Kidney glomerular epithelial cell (primary cell): Measurements from ENCODE around the gene FOXK1.

Experiments used
- DNase-seq: peaks from one replicate; lab custom pipeline; 2025; lab: John Stamatoyannopoulos, UW

Gene FOXK1

GRCh38 chr7:4819560-4820404 is 137.7 kb downstream of the FOXK1 start:
- DNase-seq, result no peak

- DNase-seq, result no peak
Measured at GRCh38 chr7:4820405-4820966, 138.4 kb downstream of the FOXK1 start.
